Measurements from ENCODE around the gene CETP. TPM values are rescaled to one million over a fixed set of nuclear protein-coding genes. Genes with fewer than 3 reads are reported as not detected.

Gene CETP
- total and polyA plus RNA-seq, 4 donors, result 3.3 to 24.0 (median 6.3) TPM

DNA sequence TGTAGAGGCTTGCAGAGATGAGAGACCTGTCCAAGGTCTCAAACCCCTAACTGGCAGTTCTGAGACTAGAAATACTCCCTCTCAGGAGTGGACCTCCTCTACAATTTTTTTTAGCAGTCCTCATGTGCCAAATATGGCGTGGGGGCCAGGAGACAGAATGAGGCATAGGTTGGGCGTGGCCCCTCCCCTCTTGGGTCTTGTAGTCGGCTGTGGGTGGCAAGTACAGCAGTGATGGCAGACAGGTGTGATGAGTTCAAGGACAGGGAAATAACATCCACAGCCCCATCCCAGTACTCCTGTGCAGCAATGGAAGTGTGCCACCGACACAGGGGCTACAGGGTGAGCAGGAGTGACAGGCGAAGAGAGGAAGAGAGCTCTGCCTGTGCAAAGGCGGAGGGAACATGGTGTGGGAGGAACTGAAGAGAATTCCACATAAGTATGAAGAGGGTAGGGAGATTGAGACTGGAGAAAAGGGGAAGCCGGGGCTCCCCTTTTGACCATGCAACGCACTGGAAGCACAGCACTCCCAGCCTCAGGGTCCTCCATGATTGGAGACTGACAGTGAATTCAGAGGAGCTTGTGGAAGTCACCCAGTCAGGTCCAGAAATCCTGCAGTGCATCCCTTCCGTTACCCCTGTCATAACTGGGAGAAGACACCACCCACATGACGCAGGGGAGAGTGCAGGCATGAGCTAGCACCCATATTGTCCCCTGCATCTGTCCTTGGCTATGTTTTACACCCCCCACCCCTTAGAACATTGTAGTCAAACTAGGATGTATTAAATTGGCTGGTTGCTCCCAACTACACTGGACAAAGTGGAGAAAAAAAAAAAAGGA, 14.8 kb upstream of the CETP start:
- 83% methylated on average over 10 of the region's 10 CpGs for WGBS
- no peaks in the 10 kb centered on the region for H3K27me3 ChIP-seq (ENCODE audit: control insufficient read depth in 4 of 4, insufficient read depth in 4 of 4, low read length in 3 of 4)
- peaks cover 0 to 17% (median 6%) of the 10 kb centered on the region in 4 donors for H3K4me1 ChIP-seq (ENCODE audit: control insufficient read depth in 4 of 4, insufficient read depth in 4 of 4, low read length in 3 of 4)
- no peak overlapping the region for H3K9ac ChIP-seq (ENCODE audit: low read depth in 1 of 2, low read length in 2 of 2)
- H3K4me3 ChIP-seq (ENCODE audit: low read depth in 1 of 3, low read length in 3 of 3), result no peak overlapping the region
- no peak for DNase-seq (ENCODE audit: low spot score)
- peaks cover 13 to 36% (median 31%) of the 10 kb centered on the region in 4 donors for H3K36me3 ChIP-seq (ENCODE audit: control insufficient read depth in 4 of 4, insufficient read depth in 3 of 4, low read depth in 1 of 4, low read length in 3 of 4)
- H3K9me3 ChIP-seq (ENCODE audit: control insufficient read depth in 4 of 4, low read length in 3 of 4), result no peaks in the 10 kb centered on the region
- TF ChIP-seq FOXA2 (IDR thresholded peaks at IDR 0.05), result no peak
- no peak for TF ChIP-seq SP1 (IDR thresholded peaks at IDR 0.05)
- no peak for TF ChIP-seq FOXA1 (IDR thresholded peaks at IDR 0.05)
- no peak for TF ChIP-seq TAF1 (conservative IDR thresholded peaks at IDR 0.05)
- TF ChIP-seq EGR1 (IDR thresholded peaks at IDR 0.05; ENCODE audit: low read depth in 2 of 2), result no peak
- TF ChIP-seq, protein P1, sequence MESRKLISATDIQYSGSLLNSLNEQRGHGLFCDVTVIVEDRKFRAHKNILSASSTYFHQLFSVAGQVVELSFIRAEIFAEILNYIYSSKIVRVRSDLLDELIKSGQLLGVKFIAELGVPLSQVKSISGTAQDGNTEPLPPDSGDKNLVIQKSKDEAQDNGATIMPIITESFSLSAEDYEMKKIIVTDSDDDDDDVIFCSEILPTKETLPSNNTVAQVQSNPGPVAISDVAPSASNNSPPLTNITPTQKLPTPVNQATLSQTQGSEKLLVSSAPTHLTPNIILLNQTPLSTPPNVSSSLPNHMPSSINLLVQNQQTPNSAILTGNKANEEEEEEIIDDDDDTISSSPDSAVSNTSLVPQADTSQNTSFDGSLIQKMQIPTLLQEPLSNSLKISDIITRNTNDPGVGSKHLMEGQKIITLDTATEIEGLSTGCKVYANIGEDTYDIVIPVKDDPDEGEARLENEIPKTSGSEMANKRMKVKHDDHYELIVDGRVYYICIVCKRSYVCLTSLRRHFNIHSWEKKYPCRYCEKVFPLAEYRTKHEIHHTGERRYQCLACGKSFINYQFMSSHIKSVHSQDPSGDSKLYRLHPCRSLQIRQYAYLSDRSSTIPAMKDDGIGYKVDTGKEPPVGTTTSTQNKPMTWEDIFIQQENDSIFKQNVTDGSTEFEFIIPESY (IDR thresholded peaks at IDR 0.05), result no peak
- no peak for TF ChIP-seq RAD21 (IDR thresholded peaks at IDR 0.05)
- no peak for TF ChIP-seq JUND (IDR thresholded peaks at IDR 0.05)
- TF ChIP-seq, protein P2, sequence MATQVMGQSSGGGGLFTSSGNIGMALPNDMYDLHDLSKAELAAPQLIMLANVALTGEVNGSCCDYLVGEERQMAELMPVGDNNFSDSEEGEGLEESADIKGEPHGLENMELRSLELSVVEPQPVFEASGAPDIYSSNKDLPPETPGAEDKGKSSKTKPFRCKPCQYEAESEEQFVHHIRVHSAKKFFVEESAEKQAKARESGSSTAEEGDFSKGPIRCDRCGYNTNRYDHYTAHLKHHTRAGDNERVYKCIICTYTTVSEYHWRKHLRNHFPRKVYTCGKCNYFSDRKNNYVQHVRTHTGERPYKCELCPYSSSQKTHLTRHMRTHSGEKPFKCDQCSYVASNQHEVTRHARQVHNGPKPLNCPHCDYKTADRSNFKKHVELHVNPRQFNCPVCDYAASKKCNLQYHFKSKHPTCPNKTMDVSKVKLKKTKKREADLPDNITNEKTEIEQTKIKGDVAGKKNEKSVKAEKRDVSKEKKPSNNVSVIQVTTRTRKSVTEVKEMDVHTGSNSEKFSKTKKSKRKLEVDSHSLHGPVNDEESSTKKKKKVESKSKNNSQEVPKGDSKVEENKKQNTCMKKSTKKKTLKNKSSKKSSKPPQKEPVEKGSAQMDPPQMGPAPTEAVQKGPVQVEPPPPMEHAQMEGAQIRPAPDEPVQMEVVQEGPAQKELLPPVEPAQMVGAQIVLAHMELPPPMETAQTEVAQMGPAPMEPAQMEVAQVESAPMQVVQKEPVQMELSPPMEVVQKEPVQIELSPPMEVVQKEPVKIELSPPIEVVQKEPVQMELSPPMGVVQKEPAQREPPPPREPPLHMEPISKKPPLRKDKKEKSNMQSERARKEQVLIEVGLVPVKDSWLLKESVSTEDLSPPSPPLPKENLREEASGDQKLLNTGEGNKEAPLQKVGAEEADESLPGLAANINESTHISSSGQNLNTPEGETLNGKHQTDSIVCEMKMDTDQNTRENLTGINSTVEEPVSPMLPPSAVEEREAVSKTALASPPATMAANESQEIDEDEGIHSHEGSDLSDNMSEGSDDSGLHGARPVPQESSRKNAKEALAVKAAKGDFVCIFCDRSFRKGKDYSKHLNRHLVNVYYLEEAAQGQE (IDR thresholded peaks at IDR 0.05), result no peak
- no peak for TF ChIP-seq GABPA (IDR thresholded peaks at IDR 0.05 in 1 of 2, conservative IDR thresholded peaks at IDR 0.05 in 1 of 2)
- TF ChIP-seq, protein P3, sequence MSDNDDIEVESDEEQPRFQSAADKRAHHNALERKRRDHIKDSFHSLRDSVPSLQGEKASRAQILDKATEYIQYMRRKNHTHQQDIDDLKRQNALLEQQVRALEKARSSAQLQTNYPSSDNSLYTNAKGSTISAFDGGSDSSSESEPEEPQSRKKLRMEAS (IDR thresholded peaks at IDR 0.05), result no peak
- no peak for TF ChIP-seq RXRA (IDR thresholded peaks at IDR 0.05)
- TF ChIP-seq YY1 (IDR thresholded peaks at IDR 0.05), result no peak
- TF ChIP-seq, protein P4, sequence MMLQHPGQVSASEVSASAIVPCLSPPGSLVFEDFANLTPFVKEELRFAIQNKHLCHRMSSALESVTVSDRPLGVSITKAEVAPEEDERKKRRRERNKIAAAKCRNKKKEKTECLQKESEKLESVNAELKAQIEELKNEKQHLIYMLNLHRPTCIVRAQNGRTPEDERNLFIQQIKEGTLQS (IDR thresholded peaks at IDR 0.05), result no peak
- no peak for TF ChIP-seq NR2F2 (IDR thresholded peaks at IDR 0.05)
- TF ChIP-seq, protein P5, sequence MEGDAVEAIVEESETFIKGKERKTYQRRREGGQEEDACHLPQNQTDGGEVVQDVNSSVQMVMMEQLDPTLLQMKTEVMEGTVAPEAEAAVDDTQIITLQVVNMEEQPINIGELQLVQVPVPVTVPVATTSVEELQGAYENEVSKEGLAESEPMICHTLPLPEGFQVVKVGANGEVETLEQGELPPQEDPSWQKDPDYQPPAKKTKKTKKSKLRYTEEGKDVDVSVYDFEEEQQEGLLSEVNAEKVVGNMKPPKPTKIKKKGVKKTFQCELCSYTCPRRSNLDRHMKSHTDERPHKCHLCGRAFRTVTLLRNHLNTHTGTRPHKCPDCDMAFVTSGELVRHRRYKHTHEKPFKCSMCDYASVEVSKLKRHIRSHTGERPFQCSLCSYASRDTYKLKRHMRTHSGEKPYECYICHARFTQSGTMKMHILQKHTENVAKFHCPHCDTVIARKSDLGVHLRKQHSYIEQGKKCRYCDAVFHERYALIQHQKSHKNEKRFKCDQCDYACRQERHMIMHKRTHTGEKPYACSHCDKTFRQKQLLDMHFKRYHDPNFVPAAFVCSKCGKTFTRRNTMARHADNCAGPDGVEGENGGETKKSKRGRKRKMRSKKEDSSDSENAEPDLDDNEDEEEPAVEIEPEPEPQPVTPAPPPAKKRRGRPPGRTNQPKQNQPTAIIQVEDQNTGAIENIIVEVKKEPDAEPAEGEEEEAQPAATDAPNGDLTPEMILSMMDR (IDR thresholded peaks at IDR 0.05; ENCODE audit: low read depth, low read length, missing input control), result no peak
- TF ChIP-seq HNF4A (conservative IDR thresholded peaks at IDR 0.05), result no peak
- no peak for TF ChIP-seq HNF4G (IDR thresholded peaks at IDR 0.05)
- H3K27ac ChIP-seq (ENCODE audit: low read depth in 1 of 2, low read length in 2 of 2), result no peak overlapping the region

Data from liver (tissue), 9 donors.